Mucosa of descending colon (tissue), 3 donors: ENCODE results near the gene FABP1. TPM values are rescaled to one million over a fixed set of nuclear protein-coding genes. Genes with fewer than 3 reads are reported as not detected.
A peak's percentile ranks its signal among the peaks of the same experiment; 100 is the strongest.

ENCODE experiments used
- ATAC-seq: fragments of 200-7000 bp; cut with Tn5 transposase; one replicate; pipeline ENCODE4 v1.9.1; 2020; ENCODE audit warnings: mild to moderate bottlenecking, moderate library complexity
- DNase-seq, 3 donors: peaks; one replicate each; pipeline ENCODE4 v3.0.0-alpha.2; 2020
- H3K36me3 ChIP-seq: fragments of 200-600 bp; one replicate; pipeline ENCODE4 v1.8.0; 2021; ENCODE audit warnings: low read depth, mild to moderate bottlenecking
- H3K4me1 ChIP-seq: fragments of 200-600 bp; one replicate; pipeline ENCODE4 v1.8.0; 2021; ENCODE audit warnings: low read depth, mild to moderate bottlenecking
- H3K4me3 ChIP-seq: fragments of 200-600 bp; one replicate; pipeline ENCODE4 v1.8.0; 2021; ENCODE audit warnings: mild to moderate bottlenecking
- H3K9me3 ChIP-seq: fragments of 200-600 bp; one replicate; pipeline ENCODE4 v1.8.0; 2021; ENCODE audit warnings: mild to moderate bottlenecking
- intact Hi-C, 2 donors: fragments of 100-400 bp; cut with DNase I in 1 of 2; cut with micrococcal nuclease in 1 of 2; formaldehyde crosslinking; loops; one replicate each; pipeline versions ENCODE4 v1.11.0 to v1.11.1; 2022; cut with DNase I, micrococcal nuclease
- total RNA-seq, 3 donors: library from RNA; stranded (reverse); fragmentation: NEBNext Ultra II Directional in 2 of 3; extraction: Animal tissue kit (Norgen Biotek cat#: 25700) in 2 of 3; gene quantifications; one replicate each; pipeline versions ENCODE4 v1.2.1 to v1.2.4, GENCODE V29; 2021 to 2023
- TF ChIP-seq, protein P1 (sequence below): fragments of 200-600 bp; IDR thresholded peaks from one replicate; pipeline ENCODE4 v1.8.0; 2022; ENCODE audit warnings: antibody characterized with exemption, mild to moderate bottlenecking
- donor health status: DM: no; HTN: no; CAD: no; lungs with moderate emphysema.
- donor health status: DM: no; HTN: no; CAD: no.
- donor health status: DM: no; HTN: yes; CAD: no.

Gene FABP1
- total RNA-seq, 3 donors from 2014 or later = 768 to 5,199 (median 1,319) TPM

DNA sequence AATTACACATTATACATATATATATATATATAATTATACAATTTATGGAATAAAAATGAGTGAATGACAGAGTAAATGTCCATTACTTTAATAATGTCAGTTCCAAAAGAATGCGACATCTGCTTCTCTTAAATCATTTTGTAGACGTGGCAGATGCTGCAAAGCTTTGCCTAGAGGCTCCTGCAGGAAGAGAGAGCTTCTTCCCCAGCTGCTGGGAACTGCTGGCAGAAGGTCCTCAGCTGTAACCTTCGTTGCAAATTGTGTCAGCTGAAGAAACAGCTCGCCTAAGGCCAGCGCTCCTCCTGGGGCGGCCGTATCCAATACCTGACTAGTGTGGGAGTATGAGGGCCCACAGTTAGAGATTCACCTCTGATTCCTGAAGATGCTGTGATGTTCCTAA lies 32.7 kb upstream of the FABP1 start:
- no peak for ATAC-seq

DNA sequence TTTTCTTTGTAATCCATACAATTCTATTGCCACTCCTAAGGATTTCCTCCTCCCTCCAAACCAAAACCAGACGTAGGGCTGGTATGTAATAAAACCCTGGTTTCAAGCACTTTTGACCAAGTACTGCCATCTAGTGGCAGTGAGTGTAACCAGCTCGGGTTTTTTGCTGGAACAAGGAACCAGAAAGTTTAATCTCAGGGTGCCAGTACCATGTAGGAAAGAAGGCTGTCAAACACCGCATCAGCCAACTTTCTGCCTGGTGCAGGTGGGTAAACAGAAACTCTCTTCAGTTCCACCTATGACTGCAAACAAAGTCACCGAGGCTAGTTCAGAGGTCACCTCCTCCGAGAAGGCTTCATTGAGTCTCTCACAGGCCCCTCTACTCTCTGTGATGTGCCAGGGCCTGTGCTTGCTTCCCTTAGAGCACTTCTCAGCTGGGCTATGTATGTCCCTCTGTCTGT lies 32.1 kb upstream of the FABP1 start:
- H3K4me1 ChIP-seq = peaks cover 3% of the 10 kb centered on the region
- TF ChIP-seq, protein P1, sequence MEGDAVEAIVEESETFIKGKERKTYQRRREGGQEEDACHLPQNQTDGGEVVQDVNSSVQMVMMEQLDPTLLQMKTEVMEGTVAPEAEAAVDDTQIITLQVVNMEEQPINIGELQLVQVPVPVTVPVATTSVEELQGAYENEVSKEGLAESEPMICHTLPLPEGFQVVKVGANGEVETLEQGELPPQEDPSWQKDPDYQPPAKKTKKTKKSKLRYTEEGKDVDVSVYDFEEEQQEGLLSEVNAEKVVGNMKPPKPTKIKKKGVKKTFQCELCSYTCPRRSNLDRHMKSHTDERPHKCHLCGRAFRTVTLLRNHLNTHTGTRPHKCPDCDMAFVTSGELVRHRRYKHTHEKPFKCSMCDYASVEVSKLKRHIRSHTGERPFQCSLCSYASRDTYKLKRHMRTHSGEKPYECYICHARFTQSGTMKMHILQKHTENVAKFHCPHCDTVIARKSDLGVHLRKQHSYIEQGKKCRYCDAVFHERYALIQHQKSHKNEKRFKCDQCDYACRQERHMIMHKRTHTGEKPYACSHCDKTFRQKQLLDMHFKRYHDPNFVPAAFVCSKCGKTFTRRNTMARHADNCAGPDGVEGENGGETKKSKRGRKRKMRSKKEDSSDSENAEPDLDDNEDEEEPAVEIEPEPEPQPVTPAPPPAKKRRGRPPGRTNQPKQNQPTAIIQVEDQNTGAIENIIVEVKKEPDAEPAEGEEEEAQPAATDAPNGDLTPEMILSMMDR = peak; percentile 73
- ATAC-seq (peak; percentile 98), DNase-seq (peak in 2 of 3 donors; percentile 45 to 86)
- no peak overlapping the region for H3K4me3 ChIP-seq
- no peaks in the 10 kb centered on the region for H3K9me3 ChIP-seq
- intact Hi-C loops = loop anchor here (10.0 kb wide), 1 partner anchor 95 kb away; the partner anchor contains the start of gene SMYD1 (in 2 of the 2)
- H3K36me3 ChIP-seq = no peaks in the 10 kb centered on the region

More for the DNA sequence above, 32.7 kb upstream of the FABP1 start:
- no peaks in the 10 kb centered on the region for H3K9me3 ChIP-seq
- DNase-seq = no peak
- no peak overlapping the region for H3K4me3 ChIP-seq
- TF ChIP-seq, protein P1 = no peak
- no peaks in the 10 kb centered on the region for H3K36me3 ChIP-seq
- intact Hi-C loops = loop anchor here in 1 of 2 donors (10.0 kb wide), 1 partner anchor 96 kb away; the partner anchor contains the start of gene SMYD1
- H3K4me1 ChIP-seq = peaks cover 3% of the 10 kb centered on the region

DNA sequence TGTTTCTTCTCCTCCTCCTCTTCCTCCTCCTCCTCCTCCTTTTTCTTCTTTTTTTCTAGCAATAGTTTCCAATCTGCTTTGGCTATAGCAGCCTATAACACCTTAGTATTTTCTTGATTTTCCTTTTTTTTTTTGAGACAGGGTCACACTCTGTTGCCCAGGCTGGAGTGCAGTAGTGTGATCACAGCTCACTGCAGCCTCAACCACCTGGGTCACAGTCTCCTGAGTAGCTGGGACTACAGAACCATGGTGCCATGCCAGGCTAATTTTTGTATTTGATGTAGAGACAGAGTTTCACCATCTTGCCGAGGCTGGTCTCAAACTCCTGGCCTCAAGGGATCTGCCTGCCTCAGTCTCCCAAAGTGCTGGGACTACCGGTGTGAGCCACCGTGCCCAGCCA lies 31.6 kb upstream of the FABP1 start:
- TF ChIP-seq, protein P1 = no peak
- peak; percentile 23 for ATAC-seq
- intact Hi-C loops = loop anchor here in 1 of 2 donors (10.0 kb wide), 1 partner anchor 95 kb away; the partner anchor contains the start of gene SMYD1

DNA sequence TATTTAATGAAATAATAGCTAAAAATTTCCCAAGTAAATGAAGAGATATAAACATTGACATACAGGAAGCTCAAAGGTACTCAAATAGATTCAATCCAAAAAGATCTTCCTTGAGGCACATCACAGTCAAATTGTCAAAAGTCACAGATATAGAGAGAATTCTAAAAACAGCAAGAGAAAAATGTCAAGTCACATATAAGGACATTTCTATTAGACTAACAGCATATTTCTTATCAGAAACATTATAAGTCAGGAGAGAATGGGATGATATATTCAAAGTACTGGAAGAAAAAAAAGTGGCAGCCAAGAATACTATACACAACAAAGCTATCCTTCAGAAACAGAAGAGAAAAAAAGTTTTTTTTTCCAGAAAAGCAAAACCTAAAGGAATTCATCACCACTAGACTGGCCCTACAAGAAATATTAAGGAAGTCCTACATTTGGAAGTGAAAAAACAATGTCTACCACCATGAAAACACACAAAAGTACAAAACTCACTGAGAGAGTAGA lies 21.1 kb upstream of the FABP1 start:
- Histone ChIP-seq H3K36me3 (no peaks in the 10 kb centered on the region), H3K4me1 (peaks cover 21% of the 10 kb centered on the region), H3K9me3 (peaks cover 20% of the 10 kb centered on the region), H3K4me3 (no peak overlapping the region)
- intact Hi-C loops = no loop called here
- no peak for DNase-seq
- TF ChIP-seq, protein P1 = no peak
- ATAC-seq = no peak

More for the DNA sequence above, 31.6 kb upstream of the FABP1 start:
- Histone ChIP-seq H3K9me3 (no peaks in the 10 kb centered on the region), H3K4me1 (peaks cover 3% of the 10 kb centered on the region), H3K4me3 (no peak overlapping the region), H3K36me3 (no peaks in the 10 kb centered on the region)
- no peak for DNase-seq

DNA sequence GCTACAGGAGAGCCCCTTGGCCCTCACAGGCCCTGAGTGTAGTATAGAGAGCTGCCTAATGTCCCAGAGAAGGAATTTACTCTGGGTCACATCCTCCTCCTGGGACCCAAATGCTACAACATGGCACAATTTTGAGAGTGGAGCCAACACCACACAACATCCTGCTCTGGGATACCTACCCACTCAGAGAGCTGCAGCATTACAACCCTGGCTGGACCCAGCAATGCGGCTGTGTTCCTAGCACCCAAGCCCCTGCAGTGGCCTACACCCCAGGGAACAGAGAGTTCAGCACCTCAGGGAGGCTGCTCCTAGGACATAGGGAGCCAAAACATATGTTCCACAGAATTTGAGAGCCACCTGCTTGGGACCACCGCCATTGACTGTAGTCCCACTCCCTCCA lies 19.3 kb upstream of the FABP1 start:
- ATAC-seq (no peak), DNase-seq (no peak)
- H3K9me3 ChIP-seq = peaks cover 10% of the 10 kb centered on the region
- H3K4me3 ChIP-seq = no peak overlapping the region
- TF ChIP-seq, protein P1 = no peak
- H3K4me1 ChIP-seq = peaks cover 28% of the 10 kb centered on the region
- H3K36me3 ChIP-seq = no peaks in the 10 kb centered on the region
- intact Hi-C loops = no loop called here
